GM18951 (cell line): ENCODE results near the gene C1QTNF8.

Source experiments
- POLR2A ChIP-seq: IDR thresholded peaks from 4 replicates; pipeline ENCODE4 v1.6.1; 2011; ENCODE audit warnings: mild to moderate bottlenecking; ENCODE audit not compliant: insufficient read length, insufficient read depth; ENCODE audit errors: extremely low read depth
- in situ Hi-C: fragments of 300-500 bp; cut with MboI; formaldehyde crosslinking; loops from one replicate; pipeline ENCODE4 v1.12.0; 2022; ENCODE audit warnings: low sequenced_read_pairs, mixed read lengths, inconsistent platforms; ENCODE audit not compliant: unreplicated experiment

Gene C1QTNF8

GRCh38 chr16:1123525-1124230 is 27.6 kb upstream of the C1QTNF8 start:
- in situ Hi-C loops: no loop called here

GRCh38 chr16:1122398-1122765 is 26.3 kb upstream of the C1QTNF8 start:
- TF ChIP-seq POLR2A: no peak
- in situ Hi-C loops: no loop called here

More at GRCh38 chr16:1123525-1124230, 27.6 kb upstream of the C1QTNF8 start:
- TF ChIP-seq POLR2A: no peak

GRCh38 chr16:1121601-1122397 is 25.8 kb upstream of the C1QTNF8 start:
- in situ Hi-C loops: no loop called here
- no peak for TF ChIP-seq POLR2A

GRCh38 chr16:1121009-1121408 is 25.0 kb upstream of the C1QTNF8 start:
- no peak for TF ChIP-seq POLR2A
- in situ Hi-C loops: no loop called here

- TF ChIP-seq POLR2A: no peak
Observed at GRCh38 chr16:1120577-1120941, 24.5 kb upstream of the C1QTNF8 start.

GRCh38 chr16:1119766-1120576 is 23.9 kb upstream of the C1QTNF8 start:
- TF ChIP-seq POLR2A: no peak
- in situ Hi-C loops: no loop called here

More at GRCh38 chr16:1120577-1120941, 24.5 kb upstream of the C1QTNF8 start:
- in situ Hi-C loops: no loop called here

- no peak for TF ChIP-seq POLR2A
- in situ Hi-C loops: no loop called here
Observed at GRCh38 chr16:1119129-1119528, 23.1 kb upstream of the C1QTNF8 start.

GRCh38 chr16:1117926-1118325 is 21.9 kb upstream of the C1QTNF8 start:
- no peak for TF ChIP-seq POLR2A
- in situ Hi-C loops: no loop called here

GRCh38 chr16:1117176-1117900 is 21.3 kb upstream of the C1QTNF8 start:
- in situ Hi-C loops: no loop called here
- no peak for TF ChIP-seq POLR2A

- in situ Hi-C loops: no loop called here
Observed at GRCh38 chr16:1116693-1117077, 20.6 kb upstream of the C1QTNF8 start.

GRCh38 chr16:1113889-1114526 is 18.0 kb upstream of the C1QTNF8 start:
- in situ Hi-C loops: no loop called here
- TF ChIP-seq POLR2A: no peak

More at GRCh38 chr16:1116693-1117077, 20.6 kb upstream of the C1QTNF8 start:
- no peak for TF ChIP-seq POLR2A

- in situ Hi-C loops: no loop called here
- TF ChIP-seq POLR2A: no peak
Observed at GRCh38 chr16:1113489-1113888, 17.4 kb upstream of the C1QTNF8 start.

- in situ Hi-C loops: no loop called here
Observed at GRCh38 chr16:1112506-1113184, 16.6 kb upstream of the C1QTNF8 start.

More at GRCh38 chr16:1112506-1113184, 16.6 kb upstream of the C1QTNF8 start:
- no peak for TF ChIP-seq POLR2A
